SK-N-DZ (cell line): ENCODE results near the gene IFT122. TPM values are rescaled to one million over a fixed set of nuclear protein-coding genes. Genes with fewer than 3 reads are reported as not detected.
"Not testable (repeated sequence)": the region's sequence is repeated elsewhere in the genome, so short reads cannot be mapped to it uniquely, and the experiment has no call there.

ENCODE experiments used
- DNase-seq: peaks from one replicate; pipeline ENCODE4 v3.0.0-alpha.2; 2015; ENCODE audit warnings: low spot score
- polyA plus RNA-seq, 2 experiments: library from polyadenylated mRNA; depleted of rRNA; stranded (reverse); fragments of >200 nt; gene quantifications; 2 replicates each; pipeline ENCODE4 v1.2.3, GENCODE V29; 2014

The IFT122 gene
- 13.9 and 17.5 TPM in 2 replicates for polyA plus RNA-seq (2014; cell fraction: cytosol; rRNA removed)
- polyA plus RNA-seq (2014; cell fraction: nucleus; rRNA removed): 44.4 and 52.4 TPM in 2 replicates

GRCh38 chr3:129439817-129440617, at the start of gene IFT122, which contains the start of gene MBD4:
TSS of gene IFT122 (plus strand) at chr3:129440224. CDS start at chr3:129440331, 107 bp downstream.
TSS of gene MBD4 (minus strand) at chr3:129439948. CDS start at chr3:129439833, 115 bp downstream.
- DNase-seq: peak; percentile 100

- DNase-seq: not testable (repeated sequence)
Observed at GRCh38 chr3:129391583-129391982, 48.4 kb upstream of the IFT122 start.

GRCh38 chr3:129392106-129392887, 47.7 kb upstream of the IFT122 start:
- not testable (repeated sequence) for DNase-seq

- DNase-seq: no peak
Observed at GRCh38 chr3:129393271-129393670, 46.8 kb upstream of the IFT122 start.

- DNase-seq: not testable (repeated sequence)
Observed at GRCh38 chr3:129393760-129394564, 46.1 kb upstream of the IFT122 start.

GRCh38 chr3:129398803-129399144, 41.2 kb upstream of the IFT122 start:
- DNase-seq: no peak

GRCh38 chr3:129399145-129399894, 40.7 kb upstream of the IFT122 start:
- peak; percentile 96 for DNase-seq

GRCh38 chr3:129399895-129400357, 40.1 kb upstream of the IFT122 start:
- DNase-seq: peak; percentile 68

GRCh38 chr3:129402210-129402609, 37.8 kb upstream of the IFT122 start:
- DNase-seq: no peak

- no peak for DNase-seq
Observed at GRCh38 chr3:129402616-129403015, 37.4 kb upstream of the IFT122 start.

- DNase-seq: no peak
Observed at GRCh38 chr3:129403450-129403849, 36.6 kb upstream of the IFT122 start.

GRCh38 chr3:129404130-129404529, 35.9 kb upstream of the IFT122 start:
- DNase-seq: no peak

GRCh38 chr3:129404610-129405009, 35.4 kb upstream of the IFT122 start:
- no peak for DNase-seq

GRCh38 chr3:129409541-129409940, 30.5 kb upstream of the IFT122 start:
- no peak for DNase-seq

- DNase-seq: no peak
Observed at GRCh38 chr3:129410971-129411370, 29.1 kb upstream of the IFT122 start.

- no peak for DNase-seq
Observed at GRCh38 chr3:129412542-129413198, 27.4 kb upstream of the IFT122 start.

GRCh38 chr3:129413238-129413637, 26.8 kb upstream of the IFT122 start:
- not testable (repeated sequence) for DNase-seq

- DNase-seq: no peak
Observed at GRCh38 chr3:129413687-129414506, 26.1 kb upstream of the IFT122 start.

GRCh38 chr3:129415378-129415777, 24.6 kb upstream of the IFT122 start:
- no peak for DNase-seq
